ENCODE data around the gene SAXO1.

- TF ChIP-seq CTCF (IDR thresholded peaks at IDR 0.05; ENCODE audit: low read depth, low read length) (no peak), EZH2phosphoT487 (IDR thresholded peaks at IDR 0.05; ENCODE audit: low read depth) (no peak)
These were observed 53.6 kb downstream of the SAXO1 start for GRCh38 chr9:18979367-18979766.

Measured in OCI-LY3 (cell line).